Left hindlimb (tissue), 1 donor: ENCODE data around the gene DNASE1L2.

Experiments used
- DNase-seq: peaks from one replicate; pipeline ENCODE4 v3.0.0-alpha.2; 2018

DNASE1L2 gene

DNA sequence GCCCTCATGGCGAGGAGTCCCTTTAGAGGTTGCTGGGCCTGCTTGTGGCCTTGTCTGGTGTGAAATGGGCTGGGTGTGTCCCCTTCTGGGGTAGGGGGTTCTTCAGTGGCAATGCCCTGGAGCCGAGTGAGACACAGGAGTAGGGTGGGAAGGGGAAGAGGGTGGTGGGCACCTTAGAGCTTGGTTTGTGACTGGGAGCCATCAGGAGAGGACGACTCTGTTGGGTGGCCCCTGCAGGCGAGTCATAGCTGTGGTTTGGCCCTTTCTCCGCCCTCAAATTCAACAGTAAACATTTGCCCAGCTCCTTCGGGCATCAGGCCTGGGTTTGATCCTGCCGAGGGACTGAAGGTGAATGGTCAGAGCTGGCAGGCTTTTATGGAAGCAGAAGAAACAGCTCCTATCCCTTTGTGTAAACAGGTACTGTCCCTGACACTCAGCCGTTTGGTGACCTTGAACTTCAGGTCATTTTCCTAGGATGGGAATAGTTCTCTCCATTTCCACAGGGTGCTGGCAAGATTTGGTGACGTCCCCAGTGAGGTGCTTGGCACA, 9.9 kb upstream of the DNASE1L2 start:
- no peak for DNase-seq

DNA sequence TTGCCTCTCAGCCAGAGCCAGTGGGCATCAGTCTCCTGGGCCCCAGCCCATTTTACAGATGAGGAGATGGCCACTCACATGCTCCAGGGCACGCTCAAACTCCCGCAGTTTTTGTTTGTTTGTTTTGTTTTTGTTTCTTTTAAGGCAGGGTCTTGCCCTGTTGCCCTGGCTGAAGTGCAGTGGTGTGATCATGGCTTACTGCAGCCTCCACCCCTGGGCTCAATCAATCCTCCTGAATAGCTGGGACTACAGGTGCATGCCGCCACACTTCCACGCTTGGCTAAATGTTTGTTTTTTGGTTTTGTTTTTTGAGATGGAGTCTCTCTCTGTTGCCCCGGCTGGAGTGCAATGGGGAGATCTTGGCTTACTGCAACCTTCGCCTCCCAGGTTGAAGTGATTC, 9.3 kb upstream of the DNASE1L2 start:
- DNase-seq, result no peak

DNA sequence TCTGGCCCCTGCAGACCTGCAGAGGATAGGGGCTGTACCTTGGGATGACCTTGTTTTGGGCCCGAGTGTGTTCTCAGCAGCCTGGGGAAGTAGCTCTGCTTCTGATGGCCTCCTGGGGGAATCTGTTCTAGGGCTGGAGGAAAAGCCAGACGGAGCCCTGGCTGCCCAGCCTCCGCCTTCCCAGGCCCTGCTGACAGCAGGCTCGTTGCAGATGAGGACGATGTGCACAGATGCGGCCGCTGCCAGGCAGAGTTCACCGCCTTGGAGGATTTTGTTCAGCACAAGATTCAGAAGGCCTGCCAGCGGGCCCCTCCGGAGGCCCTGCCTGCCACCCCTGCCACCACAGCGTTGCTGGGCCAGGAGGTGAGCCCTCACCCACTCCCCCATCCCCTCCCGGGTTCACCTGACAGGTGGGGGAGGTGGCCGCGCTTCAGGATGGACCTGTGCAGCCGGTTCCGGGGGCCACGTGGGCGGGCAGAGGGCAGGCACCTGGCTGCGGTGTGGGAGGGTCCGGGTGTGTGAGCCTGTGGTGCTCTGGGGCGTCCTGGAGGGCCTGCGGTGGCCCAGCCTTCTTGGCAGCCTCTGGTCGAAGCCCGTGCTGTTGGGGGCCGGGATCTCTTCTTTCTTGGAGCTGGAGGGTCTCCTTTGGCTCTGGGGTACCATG, 8.0 kb upstream of the DNASE1L2 start:
- DNase-seq, result no peak

DNA sequence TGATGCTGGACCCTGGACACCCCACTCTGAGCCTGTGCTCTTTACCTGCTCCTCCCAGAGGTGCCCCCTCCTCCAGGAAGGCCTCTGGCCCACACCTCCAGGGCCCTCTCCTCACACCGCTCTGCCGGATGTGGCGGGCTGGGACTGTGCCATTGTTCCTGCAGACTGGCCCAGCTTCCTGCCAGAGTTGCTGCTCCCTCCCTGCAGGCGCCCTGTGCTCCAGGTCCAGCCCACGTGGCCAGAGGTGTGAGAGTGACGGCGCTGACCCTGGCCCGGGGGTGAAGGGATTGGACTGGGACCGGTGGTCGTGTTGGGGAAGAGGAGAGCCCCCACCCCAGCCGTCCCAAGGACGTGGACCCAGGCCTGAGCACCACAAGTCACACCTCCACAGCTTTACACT, 7.2 kb upstream of the DNASE1L2 start:
- DNase-seq, result no peak

DNA sequence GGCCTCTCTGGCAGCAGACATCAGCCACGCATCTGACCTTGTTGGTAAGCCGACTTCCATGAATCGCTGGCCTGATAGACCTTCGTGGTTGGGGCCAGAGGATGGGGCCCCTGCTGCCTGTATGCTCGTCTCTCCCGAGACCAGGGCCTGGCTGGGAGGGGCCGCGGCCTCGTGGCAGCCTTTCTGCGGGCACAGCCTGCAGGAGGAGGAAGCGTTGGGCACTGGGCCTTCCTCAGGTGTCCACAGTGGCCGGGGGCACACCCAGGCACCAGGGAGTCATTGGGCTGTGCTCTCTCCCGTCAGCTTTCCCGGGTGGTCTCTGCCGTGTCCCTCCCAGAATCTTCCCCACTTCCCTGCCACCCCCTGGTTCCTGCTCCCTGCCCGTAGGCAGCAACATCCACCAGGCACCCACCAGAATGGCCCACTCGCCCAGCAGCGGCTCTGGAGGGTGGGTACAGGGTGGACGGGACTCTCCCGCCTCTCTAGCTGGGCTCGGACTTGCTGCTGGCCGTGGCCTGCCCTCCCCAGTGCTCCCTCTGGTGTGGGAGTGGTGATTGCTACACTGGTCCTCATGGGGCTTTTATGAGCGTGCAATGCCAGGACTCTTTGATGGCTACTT, 6.5 kb upstream of the DNASE1L2 start:
- no peak for DNase-seq

DNA sequence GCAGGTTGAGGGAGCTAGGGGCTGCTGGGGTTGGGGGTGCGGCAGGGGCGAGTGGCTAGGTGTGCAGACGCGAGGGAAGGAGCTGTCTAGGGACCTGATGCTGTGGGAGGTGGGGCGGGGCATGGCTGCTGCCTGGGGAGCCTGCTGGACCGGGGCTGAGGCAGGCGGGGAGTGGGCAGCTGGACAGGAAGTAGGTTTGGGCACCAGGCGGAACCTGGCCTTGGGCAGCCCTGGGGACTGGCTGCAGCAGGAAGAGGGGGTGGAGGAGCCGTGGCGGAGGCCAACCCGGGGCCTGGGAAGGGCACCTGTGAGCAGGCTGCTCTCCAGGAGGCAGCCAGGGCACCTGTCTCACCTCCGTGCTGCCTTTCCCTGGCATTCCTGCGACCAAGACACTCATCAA, 5.9 kb upstream of the DNASE1L2 start:
- no peak for DNase-seq

DNA sequence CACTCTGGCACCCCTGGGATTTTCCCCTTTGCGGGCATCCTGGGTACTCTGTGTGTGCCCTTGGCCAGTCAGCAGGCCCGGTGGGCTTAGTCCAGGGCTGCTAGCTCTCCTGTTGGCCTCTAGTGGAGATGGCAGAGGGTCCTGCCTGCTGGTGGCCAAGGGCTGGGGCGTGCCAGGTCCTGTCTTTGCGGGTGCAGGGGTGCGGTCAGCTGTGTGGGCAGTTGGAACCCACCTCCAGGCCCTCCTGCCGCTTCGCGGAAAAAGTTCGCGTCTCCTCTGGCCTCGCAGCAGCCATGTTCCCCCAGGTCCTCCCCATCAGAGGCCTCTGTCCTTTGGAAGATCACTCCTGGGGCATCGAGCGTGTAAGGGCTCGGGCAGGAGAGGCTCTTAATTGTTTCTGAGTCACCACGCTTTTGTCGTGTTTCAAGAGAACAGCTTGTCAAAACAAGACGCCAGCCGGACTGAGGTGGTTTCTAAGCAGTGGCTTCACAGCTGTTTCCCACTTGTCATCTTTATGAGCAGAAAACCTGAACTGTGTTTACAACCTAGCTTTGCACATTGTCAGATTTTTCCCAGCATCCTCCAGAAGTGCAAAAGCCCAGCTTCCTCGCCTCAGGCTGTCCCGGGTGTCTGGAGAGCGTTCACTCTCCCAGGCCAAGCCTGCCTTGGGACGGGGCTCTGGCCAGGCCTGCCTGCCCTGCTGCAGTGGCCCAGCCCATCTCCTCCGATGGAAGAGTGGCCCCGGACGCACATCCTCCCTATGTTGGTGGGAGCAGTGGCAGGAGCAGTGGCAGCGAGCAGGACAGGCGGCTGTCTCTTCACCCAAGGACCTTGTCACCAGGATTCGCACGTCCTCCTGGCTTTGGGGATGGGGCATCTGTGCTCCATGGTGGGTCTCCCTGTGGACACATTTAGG, 5.0 kb upstream of the DNASE1L2 start:
- DNase-seq, result no peak

DNA sequence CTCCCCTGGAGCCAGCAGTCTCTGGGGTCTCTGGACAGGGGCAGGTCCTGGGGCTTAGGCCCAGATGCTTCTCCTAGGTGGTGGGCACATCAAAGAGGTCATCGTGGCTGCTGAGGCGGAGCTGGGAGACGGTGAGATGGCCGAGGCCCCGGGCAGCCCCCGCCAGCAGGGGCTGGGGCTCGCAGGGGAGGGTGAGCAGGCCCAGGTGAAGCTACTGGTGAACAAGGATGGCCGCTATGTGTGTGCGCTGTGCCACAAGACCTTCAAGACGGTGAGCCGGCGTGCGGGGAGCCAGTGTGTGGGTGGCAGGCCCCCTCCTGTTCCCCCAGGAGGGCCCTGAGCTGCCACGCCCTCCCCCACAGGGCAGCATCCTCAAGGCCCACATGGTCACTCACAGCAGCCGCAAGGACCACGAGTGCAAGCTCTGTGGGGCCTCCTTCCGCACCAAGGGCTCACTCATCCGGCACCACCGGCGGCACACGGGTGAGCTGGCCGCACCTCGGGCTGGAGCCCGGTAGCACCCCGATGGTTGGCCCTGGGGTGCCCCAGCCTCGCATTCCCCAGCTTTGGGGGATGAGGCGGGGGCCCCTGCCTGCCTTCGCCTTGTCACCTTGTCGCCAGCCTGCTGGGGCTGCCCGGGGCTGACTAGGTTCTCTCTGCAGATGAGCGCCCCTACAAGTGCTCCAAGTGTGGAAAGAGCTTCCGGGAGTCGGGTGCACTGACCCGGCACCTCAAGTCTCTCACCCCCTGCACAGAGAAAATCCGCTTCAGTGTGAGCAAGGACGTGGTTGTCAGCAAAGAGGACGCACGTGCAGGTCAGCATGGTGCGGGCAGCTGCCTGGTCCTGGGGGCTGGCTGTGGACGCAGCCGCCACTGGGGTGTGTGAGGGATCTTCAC, 3.9 kb upstream of the DNASE1L2 start:
- no peak for DNase-seq

DNA sequence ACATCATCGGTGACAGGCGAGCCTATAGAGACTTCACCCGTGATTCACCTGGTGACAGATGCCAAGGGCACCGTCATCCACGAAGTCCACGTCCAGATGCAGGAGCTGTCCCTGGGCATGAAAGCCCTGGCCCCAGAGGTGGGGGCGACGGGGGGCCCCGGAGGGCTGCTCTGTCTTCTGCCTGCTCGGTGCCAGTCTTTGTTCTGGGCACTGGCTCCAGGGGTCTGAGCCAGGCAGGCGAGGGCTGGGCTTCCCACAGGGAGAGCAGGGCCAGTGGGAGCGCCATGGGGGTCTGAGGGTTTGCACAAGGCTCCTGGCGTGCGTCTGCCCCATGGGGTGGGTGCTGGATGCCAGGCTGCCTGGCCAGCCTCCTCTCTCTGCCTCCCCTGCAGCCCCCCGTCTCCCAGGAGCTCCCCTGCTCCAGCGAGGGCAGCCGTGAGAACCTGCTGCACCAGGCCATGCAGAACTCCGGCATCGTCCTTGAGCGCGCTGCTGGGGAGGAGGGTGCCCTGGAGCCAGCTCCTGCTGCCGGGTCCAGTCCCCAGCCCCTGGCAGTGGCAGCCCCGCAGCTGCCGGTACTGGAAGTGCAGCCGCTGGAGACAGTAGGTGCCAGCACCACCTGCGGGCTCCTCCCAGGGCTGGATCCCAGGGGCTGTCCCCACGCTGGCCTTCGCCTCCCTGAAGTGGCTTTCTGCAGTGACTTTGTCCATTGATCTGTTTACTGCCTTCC, 3.0 kb upstream of the DNASE1L2 start:
- DNase-seq, result no peak

DNA sequence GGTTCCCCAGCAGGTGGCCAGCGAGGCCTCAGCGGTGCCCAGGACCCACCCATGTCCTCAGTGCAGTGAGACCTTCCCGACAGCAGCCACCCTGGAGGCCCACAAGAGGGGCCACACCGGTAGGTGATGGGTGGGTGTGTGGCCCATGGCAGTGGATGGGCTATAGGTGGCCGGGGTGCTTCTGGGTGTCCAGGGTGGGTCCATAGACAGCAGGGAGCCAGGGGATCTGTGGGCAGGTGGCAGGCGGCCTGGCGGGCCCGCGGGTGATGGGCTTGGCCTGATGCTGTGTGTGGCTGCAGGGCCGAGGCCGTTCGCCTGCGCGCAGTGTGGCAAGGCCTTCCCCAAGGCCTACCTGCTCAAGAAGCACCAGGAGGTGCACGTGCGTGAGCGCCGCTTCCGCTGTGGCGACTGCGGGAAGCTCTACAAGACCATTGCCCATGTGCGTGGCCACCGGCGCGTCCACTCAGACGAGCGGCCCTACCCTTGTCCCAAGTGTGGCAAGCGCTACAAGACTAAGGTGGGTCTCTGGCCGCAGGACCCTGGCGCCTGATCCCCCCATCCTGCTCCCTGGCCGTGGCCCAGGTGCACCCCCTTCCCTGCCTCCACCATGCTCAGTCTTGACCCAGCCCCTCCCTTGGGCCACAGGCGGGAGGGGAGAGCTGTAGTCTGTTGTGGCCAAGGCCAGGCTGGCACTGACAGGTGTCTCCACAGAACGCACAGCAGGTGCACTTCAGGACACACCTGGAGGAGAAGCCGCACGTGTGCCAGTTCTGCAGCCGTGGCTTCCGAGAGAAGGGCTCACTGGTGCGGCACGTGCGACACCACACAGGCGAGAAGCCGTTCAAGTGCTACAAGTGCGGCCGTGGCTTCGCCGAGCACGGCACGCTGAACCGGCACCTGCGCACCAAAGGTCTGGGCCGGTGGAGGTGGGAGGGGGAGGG, 2.1 kb upstream of the DNASE1L2 start:
- no peak for DNase-seq

DNA sequence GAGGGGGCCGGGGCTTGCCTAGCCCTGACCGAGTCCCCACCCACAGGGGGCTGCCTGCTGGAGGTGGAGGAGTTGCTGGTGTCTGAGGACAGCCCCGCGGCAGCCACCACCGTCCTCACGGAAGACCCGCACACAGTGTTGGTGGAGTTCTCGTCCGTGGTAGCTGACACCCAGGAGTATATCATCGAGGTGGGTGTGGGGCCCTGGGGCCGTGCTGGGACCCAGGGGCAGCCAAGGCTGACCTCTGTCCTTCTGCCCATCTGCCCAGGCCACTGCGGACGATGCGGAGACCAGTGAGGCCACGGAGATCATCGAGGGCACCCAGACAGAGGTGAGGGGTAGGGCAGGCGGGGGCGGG, 1.5 kb upstream of the DNASE1L2 start:
- DNase-seq, result no peak

DNA sequence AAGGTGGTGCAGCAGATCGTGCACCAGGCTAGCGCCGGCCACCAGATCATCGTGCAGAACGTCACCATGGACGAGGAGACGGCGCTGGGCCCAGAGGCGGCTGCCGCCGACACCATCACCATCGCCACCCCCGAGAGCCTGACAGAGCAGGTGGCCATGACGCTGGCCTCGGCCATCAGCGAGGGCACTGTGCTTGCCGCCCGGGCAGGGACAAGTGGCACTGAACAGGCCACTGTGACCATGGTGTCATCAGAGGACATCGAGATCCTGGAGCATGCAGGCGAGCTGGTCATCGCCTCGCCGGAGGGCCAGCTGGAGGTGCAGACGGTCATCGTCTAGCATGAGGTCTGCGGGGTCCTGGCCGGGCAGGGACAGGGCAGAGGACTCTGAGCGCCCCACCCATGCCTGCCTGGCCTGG, 1.0 kb upstream of the DNASE1L2 start:
- no peak for DNase-seq

DNA sequence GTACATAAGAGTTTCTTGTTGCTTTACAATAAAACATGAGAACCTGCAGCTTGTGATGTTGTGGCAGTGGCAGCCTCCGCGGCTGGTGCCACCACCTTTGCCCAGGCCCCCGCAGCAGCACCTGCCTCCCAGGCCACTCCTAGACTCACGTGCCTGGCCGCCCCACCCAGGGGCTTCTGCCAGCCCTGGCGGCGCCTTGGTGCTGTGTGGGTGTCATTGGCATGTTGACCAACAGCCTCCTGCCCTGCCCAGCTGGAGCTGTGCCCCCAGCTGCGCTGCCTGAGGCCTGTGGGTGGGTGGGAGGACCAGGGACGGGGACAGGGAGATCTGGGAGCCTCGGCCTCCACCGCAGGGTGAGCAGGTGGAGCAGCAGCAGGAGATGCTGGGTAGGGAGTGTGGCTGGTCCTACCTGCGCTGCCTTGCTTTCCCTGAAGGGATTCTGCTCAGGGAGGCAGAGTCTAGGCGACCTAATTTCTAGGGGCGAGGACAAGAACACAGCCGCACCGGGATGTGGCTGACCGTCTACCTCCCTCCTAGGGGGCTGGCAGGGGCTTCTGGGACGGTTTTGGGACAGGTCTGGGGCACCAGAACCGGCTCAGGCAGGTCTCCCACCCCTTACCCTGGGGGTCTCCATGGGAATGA, 428 bp upstream of the DNASE1L2 start:
- DNase-seq, result no peak

DNA sequence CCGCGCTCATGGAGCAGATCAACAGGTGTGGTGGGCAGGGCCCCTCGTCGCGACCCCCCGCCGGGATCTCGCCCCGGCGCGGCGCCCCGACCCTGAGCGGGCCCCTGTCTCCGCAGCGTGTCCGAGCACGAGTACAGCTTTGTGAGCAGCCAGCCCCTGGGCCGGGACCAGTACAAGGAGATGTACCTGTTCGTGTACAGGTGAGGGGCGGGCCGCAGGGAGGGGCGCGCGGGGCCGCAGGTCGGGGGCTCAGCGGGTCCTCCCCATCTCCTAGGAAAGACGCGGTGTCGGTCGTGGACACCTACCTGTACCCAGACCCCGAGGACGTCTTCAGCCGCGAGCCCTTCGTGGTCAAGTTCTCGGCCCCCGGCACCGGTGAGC, 848 bp downstream of the DNASE1L2 start:
- DNase-seq, result no peak

DNA sequence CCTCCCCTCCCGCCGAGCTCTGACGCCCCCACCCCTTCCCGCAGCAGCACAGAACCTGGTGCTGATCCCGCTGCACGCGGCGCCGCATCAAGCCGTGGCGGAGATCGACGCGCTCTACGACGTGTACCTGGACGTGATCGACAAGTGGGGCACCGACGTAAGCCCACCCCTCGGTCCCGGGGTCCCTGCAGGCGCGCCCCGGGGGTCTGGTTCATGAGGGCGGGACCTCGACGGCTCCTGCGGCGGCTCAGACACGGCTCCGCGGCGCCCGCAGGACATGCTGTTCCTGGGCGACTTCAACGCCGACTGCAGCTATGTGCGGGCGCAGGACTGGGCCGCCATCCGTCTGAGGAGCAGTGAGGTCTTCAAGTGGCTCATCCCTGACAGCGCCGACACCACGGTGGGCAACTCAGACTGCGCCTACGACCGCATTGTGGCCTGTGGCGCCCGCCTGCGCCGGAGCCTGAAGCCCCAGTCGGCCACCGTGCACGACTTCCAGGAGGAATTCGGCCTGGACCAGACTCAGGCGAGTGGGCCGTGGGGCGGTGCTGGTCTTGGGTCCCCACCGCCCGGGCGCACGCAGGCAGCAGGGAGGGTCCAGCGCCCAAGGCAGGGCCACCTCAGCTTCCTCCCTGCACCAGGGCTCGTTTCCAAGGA, 1.4 kb downstream of the DNASE1L2 start:
- DNase-seq, result no peak

DNA sequence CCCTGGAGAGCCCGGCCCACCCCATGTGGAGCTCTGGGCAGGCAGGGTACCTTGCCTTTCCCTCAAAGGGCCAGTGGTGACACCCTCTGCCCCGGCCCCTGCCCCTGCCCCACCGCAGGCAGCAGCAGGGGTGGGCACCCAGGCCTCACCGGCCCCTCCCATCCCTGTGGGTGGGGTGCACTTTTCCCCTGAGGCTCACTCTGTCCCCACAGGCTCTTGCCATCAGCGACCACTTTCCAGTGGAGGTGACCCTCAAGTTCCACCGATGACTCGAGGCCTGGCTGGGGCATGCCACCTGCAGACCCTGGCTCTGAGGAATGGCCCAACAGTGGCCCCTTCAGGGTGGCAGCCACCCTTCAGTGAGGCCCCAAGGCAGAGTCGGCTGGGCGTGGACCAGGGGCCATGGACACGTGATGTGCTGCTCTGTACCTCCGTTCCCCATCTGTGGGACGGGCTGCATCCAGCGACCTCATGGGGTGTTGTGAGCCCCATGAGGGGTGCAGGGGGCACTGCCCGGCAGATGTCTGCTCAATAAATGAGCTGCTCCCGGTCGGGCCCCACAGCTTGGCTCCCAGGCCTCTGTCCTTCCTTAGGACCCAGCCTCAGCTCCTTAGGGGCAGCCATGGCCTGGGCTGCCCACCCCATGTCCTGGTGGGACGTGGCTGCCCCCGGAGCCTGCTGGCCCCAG, 2.0 kb downstream of the DNASE1L2 start:
- DNase-seq, result no peak

DNA sequence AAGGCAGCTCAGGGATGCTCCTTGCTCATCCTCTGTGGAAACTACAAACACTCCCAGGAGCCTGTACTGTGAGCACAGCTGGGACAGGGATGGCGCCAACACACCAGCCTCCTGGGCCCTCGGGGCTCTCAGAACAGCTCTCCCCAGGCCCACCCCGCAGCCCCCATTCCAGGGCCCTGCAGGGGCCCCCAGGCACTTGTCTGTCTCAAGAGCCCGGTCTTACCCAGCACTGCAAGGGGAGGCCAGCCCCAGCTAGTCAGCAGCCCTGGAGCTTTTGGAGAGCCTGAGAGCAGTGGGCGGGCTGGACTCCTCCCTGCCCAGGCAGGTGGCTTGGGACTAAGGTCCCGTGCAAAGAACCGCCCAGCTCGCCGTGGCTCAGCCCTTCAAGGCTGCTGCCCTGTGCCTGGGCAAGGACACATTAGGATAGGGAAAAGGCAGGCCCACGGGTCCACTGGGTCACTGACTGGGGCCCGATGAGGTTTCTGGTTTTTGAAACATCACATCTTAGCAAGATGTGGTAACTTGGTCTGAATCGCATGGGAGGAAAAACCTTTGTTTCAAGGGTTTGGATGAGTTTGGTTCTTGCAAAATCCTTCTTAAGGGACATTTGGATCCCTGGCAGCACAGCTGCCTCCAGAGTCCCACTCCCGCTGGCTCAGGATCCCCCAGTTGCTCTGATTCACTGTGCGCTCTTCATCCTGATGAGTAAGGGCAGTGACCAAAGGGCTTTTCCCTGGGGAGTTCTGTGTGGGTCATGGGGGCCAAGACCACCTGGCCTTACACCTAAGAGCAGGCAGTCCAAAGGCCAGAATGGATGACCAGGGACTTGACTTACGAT, 2.8 kb downstream of the DNASE1L2 start:
- no peak for DNase-seq

DNA sequence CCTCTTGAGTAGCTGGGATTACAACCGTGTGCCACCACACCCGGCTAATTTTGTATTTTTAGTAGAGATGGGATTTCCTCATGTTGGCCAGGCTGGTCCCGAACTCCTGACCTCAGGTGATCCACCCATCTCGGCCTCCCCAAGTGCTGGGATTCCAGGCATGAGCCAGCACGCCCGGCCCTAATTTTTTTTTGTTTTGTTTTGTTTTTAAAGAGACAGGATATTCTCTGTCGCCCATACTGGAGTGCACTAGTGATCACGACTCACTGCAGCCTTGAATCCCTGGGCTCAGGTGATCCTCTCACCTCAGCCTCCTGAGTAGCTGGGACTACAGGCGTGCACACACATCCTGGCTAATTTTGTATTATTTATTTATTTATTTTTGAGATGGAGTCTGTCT, 4.1 kb downstream of the DNASE1L2 start:
- peak; percentile 16 for DNase-seq
